Transverse colon (tissue), 4 donors: ENCODE measurements around the gene ARAP3. TPM values are rescaled to one million over a fixed set of nuclear protein-coding genes. Genes with fewer than 3 reads are reported as not detected.

Experiments
- DNase-seq: peaks from one replicate; pipeline ENCODE4 v3.0.0-alpha.2; 2019
- H3K27ac ChIP-seq, 4 donors: fragments of 200-600 bp; sonication (generic); 2 replicates each; pipeline ENCODE4 v1.5.1; 2016 to 2018; ENCODE audit warnings: inconsistent platforms in 4 of 4
- H3K27me3 ChIP-seq: fragments of 200-600 bp; sonication (generic); 2 replicates; pipeline ENCODE4 v1.5.1; 2017; ENCODE audit warnings: inconsistent platforms
- H3K36me3 ChIP-seq, 4 donors: fragments of 200-600 bp; sonication (generic); 2 replicates each; pipeline ENCODE4 v1.5.1; 2017 to 2019; ENCODE audit warnings: inconsistent platforms in 4 of 4
- H3K4me1 ChIP-seq, 4 donors: fragments of 200-600 bp; sonication (generic); 2 replicates each; pipeline ENCODE4 v1.5.1; 2017 to 2020; ENCODE audit warnings: inconsistent platforms in 4 of 4
- H3K4me3 ChIP-seq, 4 donors: fragments of 200-600 bp; sonication (generic); 1 replicate in 1 of 4; 2 replicates in 3 of 4; pipeline versions ENCODE4 v1.5.1 to v1.6.1; 2017 to 2019; ENCODE audit warnings: inconsistent platforms in 4 of 4
- H3K9me3 ChIP-seq, 2 donors: fragments of 200-600 bp; sonication (generic); 2 replicates each; pipeline ENCODE4 v1.5.1; 2017 to 2019; ENCODE audit warnings: inconsistent platforms in 2 of 2
- CTCF ChIP-seq, 5 experiments: fragments of 200-600 bp in 3 of 5; fragments of 450-650 bp in 2 of 5; sonication (generic) in 3 of 5; IDR thresholded peaks; 1 replicate in 2 of 5; 2 replicates in 3 of 5; pipeline ENCODE4 v1.5.1; 2016 to 2017; ENCODE audit warnings: antibody characterized with exemption in 5 of 5, inconsistent platforms in 3 of 5, mild to moderate bottlenecking in 2 of 5, moderate library complexity in 1 of 5
- EP300 ChIP-seq: sonication (generic); formaldehyde crosslinking; IDR thresholded peaks from one replicate; pipeline ENCODE4 v1.6.1; 2017; ENCODE audit warnings: antibody characterized with exemption, low read depth
- POLR2A ChIP-seq: fragments of 450-650 bp; IDR thresholded peaks from one replicate; pipeline ENCODE4 v1.6.1; 2016; ENCODE audit warnings: antibody characterized with exemption, mild to moderate bottlenecking, moderate library complexity
- POLR2AphosphoS5 ChIP-seq, 3 donors: sonication (generic); formaldehyde crosslinking; IDR thresholded peaks; one replicate each; pipeline ENCODE4 v1.6.1; 2016; ENCODE audit warnings: antibody characterized with exemption in 3 of 3
- WGBS, 2 donors: methylation state at CpG; one replicate each; pipeline ENCODE4 v1.1.5; 2018; ENCODE audit warnings: low coverage in 1 of 2; 5-methylcytosine and 5-hydroxymethylcytosine counted together
- in situ Hi-C, 4 donors: fragments of 200-750 bp; cut with MboI; loops; one replicate each; pipeline versions ENCODE4 v1.15.0 to v1.15.1; 2017; ENCODE audit warnings: low sequenced_read_pairs in 3 of 4, low pct_ligation_motif_present in 1 of 4, low pct_unique_long_range_greater_than_20kb in 1 of 4
- intact Hi-C: fragments of 100-400 bp; cut with DNase I; formaldehyde crosslinking; loops from one replicate; pipeline ENCODE4 v1.15.1; 2023; ENCODE audit warnings: low total_unique reads
- total RNA-seq, 4 donors: library from RNA; depleted of rRNA; stranded (reverse); fragments of >200 nt; gene quantifications; one replicate each; pipeline ENCODE4 v1.1.0, GENCODE V29; 2016

The ARAP3 gene
- total RNA-seq, 4 donors from 2014 or later: 1.1 to 4.0 (median 3.3) TPM

- Histone ChIP-seq H3K4me1 (peaks cover 5 to 10% (median 9%) of the 10 kb centered on the region in 4 donors), H3K4me3 (no peak overlapping the region), H3K9me3 (no peaks in the 10 kb centered on the region), H3K36me3 (no peaks in the 10 kb centered on the region), H3K27ac (no peak overlapping the region), H3K27me3 (no peaks in the 10 kb centered on the region)
- no peak for TF ChIP-seq EP300
- WGBS, 2 donors: 73% methylated on average over 3 of the region's 3 CpGs; no CpG with 5 or more reads in 1 of the 2 donors
- in situ Hi-C loops: loop anchor here in 3 of 4 donors (25.0 kb wide), 1 partner anchor 450 kb away; no protein-coding TSS in a partner anchor
- intact Hi-C loops: no loop called here
- no peak for DNase-seq
Measured at GRCh38 chr5:141686648-141687416, 4.8 kb upstream of the ARAP3 start.

GRCh38 chr5:141685591-141685990, 3.6 kb upstream of the ARAP3 start:
- no peak overlapping the region for H3K27ac ChIP-seq
- no peaks in the 10 kb centered on the region for H3K36me3 ChIP-seq
- no peak overlapping the region for H3K4me3 ChIP-seq
- DNase-seq: no peak
- peaks cover 10 to 21% (median 20%) of the 10 kb centered on the region in 4 donors for H3K4me1 ChIP-seq
- in situ Hi-C loops (loop anchor here in 3 of 4 donors (25.0 kb wide), 1 partner anchor 452 kb away; no protein-coding TSS in a partner anchor), intact Hi-C loops (no loop called here)
- H3K9me3 ChIP-seq: no peaks in the 10 kb centered on the region
- 50 to 100% methylated on average over 1 of the region's 1 CpG for WGBS, 2 donors
- H3K27me3 ChIP-seq: no peaks in the 10 kb centered on the region
- no peak for TF ChIP-seq CTCF (IDR thresholded peaks at IDR 0.05)
- no peak for TF ChIP-seq EP300
- no peak for TF ChIP-seq POLR2A
- TF ChIP-seq POLR2AphosphoS5 (IDR thresholded peaks at IDR 0.05): no peak

- in situ Hi-C loops: loop anchor here in 3 of 4 donors (25.0 kb wide), 1 partner anchor 454 kb away; no protein-coding TSS in a partner anchor
- intact Hi-C loops: no loop called here
- Histone ChIP-seq H3K36me3 (no peaks in the 10 kb centered on the region), H3K27me3 (no peaks in the 10 kb centered on the region), H3K4me1 (peaks cover 10 to 26% (median 22%) of the 10 kb centered on the region in 4 donors), H3K4me3 (no peak overlapping the region), H3K9me3 (no peaks in the 10 kb centered on the region), H3K27ac (no peak overlapping the region)
- DNase-seq: no peak
- TF ChIP-seq EP300 (no peak), POLR2A (no peak), POLR2AphosphoS5 (IDR thresholded peaks at IDR 0.05) (no peak), CTCF (IDR thresholded peaks at IDR 0.05) (no peak)
Measured at GRCh38 chr5:141683596-141684141, 1.6 kb upstream of the ARAP3 start.

- no peak for DNase-seq
- intact Hi-C loops: no loop called here
- Histone ChIP-seq H3K27ac (peak overlapping the region; percentile 57 to 84 (median 78)), H3K4me1 (peaks cover 10 to 26% (median 22%) of the 10 kb centered on the region in 4 donors), H3K4me3 (peak overlapping the region in 3 of 4 donors; percentile 47 to 76 (median 56)), H3K36me3 (no peaks in the 10 kb centered on the region), H3K27me3 (no peaks in the 10 kb centered on the region), H3K9me3 (no peaks in the 10 kb centered on the region)
- 62 to 83% methylated on average over 2 of the region's 2 CpGs for WGBS, 2 donors
- TF ChIP-seq POLR2A (no peak), EP300 (no peak), POLR2AphosphoS5 (IDR thresholded peaks at IDR 0.05) (no peak), CTCF (IDR thresholded peaks at IDR 0.05) (no peak)
- in situ Hi-C loops: loop anchor here in 3 of 4 donors (25.0 kb wide), 1 partner anchor 456 kb away; no protein-coding TSS in a partner anchor
Measured at GRCh38 chr5:141681295-141681694, 735 bp downstream of the ARAP3 start.
